Epithelial cell of proximal tubule (primary cell): Measurements from ENCODE around the gene GPR62. TPM values are rescaled to one million over a fixed set of nuclear protein-coding genes. Genes with fewer than 3 reads are reported as not detected.

ENCODE experiments used
- DNase-seq: peaks from one replicate; pipeline ENCODE4 v3.0.0-alpha.2; 2011; ENCODE audit warnings: low read depth
- H3K4me3 ChIP-seq: 2 replicates; pipeline ENCODE4 v1.5.1; 2011; ENCODE audit warnings: low read depth, mild to moderate bottlenecking, low read length
- CTCF ChIP-seq: conservative IDR thresholded peaks from 2 replicates; pipeline ENCODE4 v1.5.1; 2012; ENCODE audit warnings: low read depth, mild to moderate bottlenecking, low read length
- total RNA-seq: library from RNA; depleted of rRNA; stranded (reverse); fragments of >200 nt; gene quantifications from 2 replicates; pipeline ENCODE4 v1.2.3, GENCODE V29; 2015

Gene GPR62
- total RNA-seq, 1 donor from 2014 or later = not detected

DNA sequence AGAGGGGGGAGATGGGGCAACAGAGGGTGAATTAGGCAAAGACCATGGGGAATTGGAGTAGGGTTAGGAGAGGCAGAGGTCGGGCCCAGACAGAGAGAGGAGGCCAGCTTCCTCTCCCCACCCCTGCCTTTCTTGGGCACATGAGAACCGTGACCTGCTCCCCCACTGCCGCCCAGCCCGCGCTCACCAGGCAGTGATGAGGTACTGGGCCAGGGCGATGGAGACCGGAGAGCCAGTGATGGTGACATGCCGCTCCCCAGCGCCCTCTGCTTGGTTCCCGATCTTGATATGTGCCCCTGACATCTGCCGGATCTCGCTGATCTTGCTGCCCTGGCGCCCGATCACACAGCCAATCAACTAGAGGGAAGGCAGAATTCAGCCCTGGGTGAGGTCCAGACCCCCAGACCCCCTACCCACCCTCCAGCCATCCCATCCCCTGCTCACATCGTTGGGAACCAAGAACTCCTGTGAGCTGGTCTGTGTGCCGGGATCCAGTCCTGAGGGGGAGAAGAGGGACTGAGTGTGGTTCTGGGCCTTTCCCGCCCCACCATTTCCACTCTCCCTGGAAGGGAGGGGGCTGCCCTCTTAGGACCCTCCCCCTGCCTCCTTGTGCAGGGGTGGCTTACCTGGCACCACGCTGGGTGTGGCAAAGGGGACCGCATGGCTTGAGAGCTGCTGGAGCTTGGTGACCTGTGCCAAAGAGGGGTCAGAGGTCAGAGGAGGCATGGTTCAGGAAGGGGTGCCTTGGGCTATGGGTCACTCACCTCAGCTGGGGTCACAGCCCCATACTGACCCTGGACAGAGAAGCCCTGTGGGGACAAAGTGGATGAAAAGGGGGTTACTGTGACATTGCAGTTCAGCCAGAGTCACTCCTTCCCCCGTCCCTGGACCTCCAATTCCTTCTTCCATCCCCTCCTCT, 3.7 kb downstream of the GPR62 start:
- H3K4me3 ChIP-seq = no peak overlapping the region
- DNase-seq = no peak
- TF ChIP-seq CTCF = no peak

DNA sequence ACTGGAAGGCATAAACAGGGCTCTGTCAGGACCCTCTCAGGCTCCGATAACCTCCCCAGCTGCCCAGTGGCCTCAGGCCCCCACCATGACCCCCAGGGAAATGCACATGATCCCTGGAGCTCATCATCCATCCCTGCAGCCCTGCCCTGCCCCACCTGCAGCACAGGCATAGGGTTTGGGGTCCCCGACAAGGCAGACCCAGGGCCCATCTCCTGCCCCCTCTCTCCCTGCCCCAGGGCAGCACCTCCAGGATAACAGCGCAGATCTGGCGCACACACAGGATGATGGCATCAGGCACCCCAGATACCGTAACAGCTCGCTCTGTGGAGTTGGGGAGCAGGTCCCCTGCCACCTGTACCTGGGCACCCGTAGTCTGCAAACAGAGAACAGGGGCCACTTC, 4.5 kb downstream of the GPR62 start:
- H3K4me3 ChIP-seq = no peak overlapping the region
- DNase-seq = no peak
- TF ChIP-seq CTCF = no peak

DNA sequence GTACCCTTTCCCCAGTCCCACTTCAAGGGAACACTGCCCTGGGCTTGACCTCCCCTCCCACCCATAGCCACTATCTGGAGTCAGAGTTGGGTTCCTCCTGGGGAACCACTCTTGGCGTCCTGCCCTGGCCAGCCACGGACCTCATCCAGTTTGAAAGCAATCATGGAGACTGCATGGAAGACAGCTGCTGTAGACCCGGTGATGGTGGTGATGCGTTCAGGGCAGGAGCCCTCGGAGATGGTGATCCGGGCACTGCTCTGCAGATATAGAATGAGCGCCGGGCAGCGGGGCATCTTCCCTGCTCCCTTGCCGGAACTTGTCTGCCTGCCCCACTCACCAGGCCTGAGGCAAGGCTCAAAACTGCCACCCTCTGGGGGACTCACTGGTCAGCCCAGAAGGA, 5.2 kb downstream of the GPR62 start:
- H3K4me3 ChIP-seq = no peak overlapping the region
- no peak for DNase-seq
- no peak for TF ChIP-seq CTCF

GRCh38 chr3:51961011-51961410, 5.8 kb downstream of the GPR62 start:
- no peak overlapping the region for H3K4me3 ChIP-seq
- no peak for TF ChIP-seq CTCF
- no peak for DNase-seq

DNA sequence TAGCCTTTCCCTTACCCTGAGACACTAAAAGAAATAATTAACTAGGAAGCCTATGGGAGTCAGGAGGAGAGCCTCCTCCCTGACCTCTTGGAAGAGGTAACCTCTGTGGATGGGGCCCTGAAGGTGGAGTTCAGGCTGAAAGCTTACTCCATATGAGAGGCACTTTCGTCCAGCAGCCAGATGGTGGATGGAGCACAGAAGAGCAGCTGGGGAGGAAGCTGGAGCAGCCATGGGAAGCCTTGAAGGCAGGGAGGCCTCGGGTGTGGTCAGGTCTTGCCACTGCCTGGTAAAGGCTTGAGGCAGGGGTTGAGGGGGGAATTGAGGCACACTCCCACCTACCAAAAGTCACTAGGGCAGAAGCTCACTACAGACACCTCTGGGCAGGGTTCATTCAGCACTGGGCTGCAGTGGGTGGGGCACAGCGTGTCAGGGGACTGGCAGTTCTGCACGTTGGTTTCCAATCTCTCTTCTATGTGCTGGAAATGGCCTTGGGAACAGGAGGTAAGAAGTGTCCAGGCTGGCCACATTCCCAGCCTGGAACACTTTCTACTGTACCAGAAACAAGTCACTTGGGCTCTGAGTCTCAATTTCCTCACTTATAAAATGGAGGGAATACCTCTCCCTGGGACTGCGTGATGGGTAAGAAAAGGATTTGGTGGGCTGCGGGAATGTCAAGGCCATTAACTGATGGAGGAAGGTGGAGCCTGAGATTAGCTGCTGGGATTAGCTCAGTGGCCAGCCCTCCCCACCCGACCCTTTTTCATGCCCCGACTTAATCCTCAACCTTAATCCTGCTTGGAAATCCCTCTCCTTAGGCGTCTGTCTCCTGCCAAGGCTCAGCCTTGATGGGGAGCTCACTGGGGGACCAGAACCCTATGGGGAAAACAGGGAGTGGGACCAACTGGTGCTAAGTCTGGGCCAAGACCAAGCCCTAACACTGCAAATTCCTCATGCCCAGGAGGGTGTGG, 6.7 kb downstream of the GPR62 start:
- H3K4me3 ChIP-seq = no peak overlapping the region
- no peak for TF ChIP-seq CTCF
- no peak for DNase-seq

- no peak overlapping the region for H3K4me3 ChIP-seq
- no peak for TF ChIP-seq CTCF
- DNase-seq = no peak
These were observed 7.8 kb downstream of the GPR62 start for GRCh38 chr3:51962854-51963530.
